ENCODE data around the gene RELCH.
A peak's percentile ranks its signal among the peaks of the same experiment; 100 is the strongest.

Gene RELCH

DNA sequence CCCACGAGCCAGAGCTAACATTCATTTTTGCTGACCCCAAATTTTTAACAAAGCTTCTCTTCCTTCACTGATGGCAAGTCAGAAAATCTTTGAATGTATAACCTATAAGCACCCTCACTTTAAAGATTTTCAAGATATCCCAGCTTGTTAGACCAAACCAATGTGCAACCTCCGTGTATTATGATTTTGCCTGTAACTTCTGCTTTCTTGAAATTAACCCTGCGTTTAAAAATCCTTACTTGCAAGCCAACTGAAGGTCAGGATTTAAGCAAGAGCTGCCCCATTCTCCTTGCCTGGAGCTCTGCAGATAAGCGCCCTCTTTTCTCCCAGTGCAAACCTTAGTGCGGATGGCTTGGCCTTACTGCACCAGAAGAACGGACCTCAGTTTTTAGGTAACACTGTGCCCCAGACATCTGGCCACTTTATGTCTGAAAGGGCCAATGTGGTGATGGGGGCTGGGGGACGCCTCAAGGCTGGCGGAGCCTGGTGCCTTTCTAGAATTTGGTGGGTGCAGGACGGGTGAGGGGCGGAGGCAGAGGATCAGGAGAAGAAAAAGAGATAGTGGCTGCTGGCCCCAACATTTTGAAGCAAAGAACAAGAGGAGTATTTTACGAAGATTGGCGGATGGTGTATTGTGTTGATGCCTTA lies 137.2 kb downstream of the RELCH start:
- no peak for DNase-seq

DNA sequence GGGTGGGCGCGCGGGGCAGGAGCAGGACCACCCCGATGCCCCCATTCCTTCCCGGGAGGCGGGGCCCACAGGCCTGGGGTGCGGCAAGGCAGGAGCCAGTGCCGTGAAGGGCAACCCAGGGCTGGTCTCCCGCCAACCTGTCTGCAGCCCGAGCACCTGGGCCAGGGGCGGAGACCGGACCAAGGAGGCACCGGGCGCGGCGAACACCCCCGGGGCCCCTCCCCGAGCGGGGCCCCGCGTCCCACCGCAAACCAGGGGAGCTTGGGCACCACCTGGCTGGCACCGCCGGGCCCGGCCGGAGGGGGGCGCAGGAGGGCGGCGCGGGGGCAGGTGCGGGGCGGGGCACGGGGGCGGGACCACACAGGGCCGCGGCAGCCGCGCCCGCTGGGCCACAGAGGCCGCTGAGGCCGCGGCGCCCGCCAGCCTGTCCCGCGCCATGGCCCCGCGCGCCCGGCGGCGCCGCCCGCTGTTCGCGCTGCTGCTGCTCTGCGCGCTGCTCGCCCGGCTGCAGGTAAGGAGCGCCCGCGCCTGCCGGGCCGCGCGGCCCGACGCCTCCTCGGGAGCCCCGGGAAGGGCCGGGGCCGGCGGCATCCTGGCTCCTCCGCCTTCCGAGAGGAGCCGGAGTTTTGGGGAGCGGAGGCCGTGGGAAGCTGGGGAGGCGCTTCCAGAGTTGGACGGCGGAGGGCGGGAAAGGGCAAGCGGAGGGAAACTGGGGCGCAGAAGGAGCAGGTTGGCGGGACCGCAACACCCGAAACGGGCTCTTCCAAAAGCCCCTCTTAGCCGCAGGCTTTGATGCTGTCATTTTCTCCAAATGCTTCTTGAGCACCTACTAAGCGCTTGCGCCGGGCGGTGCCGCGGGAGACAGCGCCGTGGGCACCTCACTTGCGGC lies 138.1 kb downstream of the RELCH start, which contains the start of gene TNFRSF11A:
TSS of gene TNFRSF11A (plus strand) at position 394 of the 889 bp plus-strand sequence. CDS start at position 437, 43 bp downstream.
- no peak for DNase-seq

DNA sequence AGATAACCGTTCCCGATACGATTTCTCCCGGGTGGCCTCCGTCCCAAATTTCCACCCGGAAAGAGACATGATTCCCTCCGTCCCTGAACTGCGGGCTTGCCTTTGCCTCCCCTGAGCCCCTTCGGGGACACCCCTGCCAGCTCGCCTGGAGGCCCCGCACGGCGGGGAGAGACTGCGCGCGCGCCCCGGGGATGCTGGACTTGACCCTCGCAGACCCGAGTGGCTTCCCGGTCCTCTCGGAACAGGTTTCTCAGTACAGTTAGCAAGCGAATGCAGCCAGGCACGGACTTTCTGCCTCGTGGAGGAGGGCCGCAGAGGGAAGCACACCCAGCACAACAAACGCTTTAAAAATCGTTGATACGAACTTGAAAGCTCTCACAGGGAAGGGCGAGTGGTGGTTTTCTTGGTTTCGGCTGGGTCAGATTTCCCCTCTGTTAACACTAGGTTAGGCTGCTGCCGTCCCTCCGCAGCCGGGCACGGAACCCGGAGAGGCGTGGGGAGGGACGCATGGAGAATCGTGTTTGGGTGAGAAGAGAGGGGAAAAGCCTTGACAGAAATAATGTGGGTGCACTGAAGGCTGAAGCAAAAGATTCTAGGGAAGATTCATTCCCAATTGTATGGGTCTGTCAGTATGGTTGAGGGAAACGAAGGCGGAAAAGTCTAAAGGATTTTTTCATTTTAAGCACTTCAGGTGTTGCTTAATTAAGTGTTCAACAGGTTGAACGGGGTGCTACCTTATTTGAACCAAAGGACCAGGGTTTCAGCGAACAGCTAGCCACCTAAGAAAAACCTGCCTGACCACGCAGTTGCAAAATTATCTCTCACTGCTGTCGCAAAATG lies 139.0 kb downstream of the RELCH start:
- DNase-seq: no peak

DNA sequence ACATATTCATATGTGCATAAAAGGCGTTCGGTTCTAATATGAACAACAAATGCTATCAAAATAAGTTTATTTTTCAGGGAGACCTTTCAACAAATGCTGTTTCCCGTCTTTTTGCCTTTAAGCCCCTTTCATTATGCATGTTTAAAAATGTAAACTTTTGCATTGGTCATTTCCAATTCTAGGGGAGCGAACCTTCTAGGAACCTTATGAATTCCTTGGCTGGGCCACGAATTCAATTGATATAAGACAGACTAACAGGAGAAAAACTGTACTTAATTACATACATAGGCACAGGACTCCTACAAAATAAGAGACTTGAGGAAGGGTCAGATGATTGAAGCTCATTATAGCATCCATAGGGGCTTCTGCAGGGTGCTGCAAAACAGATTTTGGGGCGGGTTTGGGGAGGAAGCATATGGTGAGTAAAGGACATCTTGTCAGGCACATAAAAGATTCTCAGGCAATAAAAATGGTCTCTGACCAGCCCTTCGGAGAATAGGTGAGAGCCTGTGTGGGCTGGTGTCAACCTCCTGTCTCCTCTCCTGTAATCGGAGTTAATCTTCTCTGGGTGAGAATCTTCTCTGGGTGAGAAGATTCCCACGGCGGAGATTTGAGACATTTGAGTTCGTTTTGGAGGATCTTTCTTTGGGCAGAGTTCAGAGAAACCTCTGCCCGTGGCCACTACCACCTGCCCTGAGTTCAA lies 139.7 kb downstream of the RELCH start:
- no peak for DNase-seq

DNA sequence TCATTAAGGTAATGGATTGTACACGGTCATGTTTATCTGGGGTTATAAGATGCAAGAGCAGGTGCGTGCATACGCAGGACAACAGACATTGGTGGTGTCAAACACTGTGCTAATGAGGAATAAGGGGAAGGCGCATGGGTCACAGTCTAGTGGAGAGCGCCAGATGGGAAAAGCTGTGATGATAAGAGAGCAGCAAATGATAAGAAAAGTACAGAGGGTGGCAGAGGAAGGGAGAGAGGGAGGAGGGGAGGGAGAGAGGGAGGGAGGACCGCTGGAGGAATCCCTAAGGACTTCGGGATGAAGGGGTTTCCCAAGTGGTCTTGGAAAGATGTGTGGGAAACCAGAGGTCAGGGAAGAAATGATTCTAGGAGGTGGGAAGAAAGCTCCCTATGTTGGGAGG lies 140.9 kb downstream of the RELCH start:
- no peak for DNase-seq

DNA sequence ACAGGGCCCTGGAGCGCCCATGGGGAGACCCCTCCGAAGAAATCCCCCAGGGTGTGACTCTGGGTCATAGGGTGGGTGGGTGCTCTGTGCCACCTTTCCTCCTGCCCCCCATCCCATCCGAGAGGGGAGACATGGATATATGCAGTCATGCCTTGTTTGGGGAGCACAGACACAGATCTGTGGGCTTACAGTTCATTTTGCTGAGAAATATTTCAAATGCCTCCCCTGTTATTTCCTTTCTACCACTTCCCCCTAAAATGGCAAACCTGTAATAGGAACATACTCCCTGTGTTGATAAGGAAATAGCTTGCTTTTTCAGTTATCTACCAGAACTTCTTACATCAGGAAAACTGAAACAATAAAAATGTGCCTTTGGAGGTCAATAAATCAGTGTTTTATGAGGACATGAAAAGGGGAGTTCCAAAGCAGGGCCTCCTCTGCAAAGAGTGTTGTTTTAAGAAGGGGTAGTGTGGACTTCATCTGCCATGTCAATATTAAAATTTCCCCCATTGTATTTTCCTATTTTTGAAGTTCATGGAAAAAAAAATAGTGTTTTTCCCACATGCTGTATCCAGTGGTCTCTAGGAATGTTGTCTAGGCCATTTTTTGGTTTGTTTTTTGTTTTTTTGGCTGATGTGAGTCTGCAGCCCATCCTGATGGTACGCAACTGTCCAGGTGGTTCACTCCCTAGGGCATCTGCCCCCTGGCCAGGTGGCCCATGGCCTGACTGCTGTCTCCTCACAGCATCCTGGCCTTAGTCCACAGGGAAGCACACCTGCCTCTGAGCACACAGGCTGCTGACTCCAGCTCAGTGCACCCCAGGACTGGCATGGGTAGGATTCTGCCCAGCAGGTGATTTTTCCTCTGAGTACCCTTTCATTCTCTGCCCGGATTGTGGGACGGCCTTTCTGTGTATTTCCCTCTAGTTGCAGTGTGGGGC lies 141.8 kb downstream of the RELCH start:
- no peak for DNase-seq

DNA sequence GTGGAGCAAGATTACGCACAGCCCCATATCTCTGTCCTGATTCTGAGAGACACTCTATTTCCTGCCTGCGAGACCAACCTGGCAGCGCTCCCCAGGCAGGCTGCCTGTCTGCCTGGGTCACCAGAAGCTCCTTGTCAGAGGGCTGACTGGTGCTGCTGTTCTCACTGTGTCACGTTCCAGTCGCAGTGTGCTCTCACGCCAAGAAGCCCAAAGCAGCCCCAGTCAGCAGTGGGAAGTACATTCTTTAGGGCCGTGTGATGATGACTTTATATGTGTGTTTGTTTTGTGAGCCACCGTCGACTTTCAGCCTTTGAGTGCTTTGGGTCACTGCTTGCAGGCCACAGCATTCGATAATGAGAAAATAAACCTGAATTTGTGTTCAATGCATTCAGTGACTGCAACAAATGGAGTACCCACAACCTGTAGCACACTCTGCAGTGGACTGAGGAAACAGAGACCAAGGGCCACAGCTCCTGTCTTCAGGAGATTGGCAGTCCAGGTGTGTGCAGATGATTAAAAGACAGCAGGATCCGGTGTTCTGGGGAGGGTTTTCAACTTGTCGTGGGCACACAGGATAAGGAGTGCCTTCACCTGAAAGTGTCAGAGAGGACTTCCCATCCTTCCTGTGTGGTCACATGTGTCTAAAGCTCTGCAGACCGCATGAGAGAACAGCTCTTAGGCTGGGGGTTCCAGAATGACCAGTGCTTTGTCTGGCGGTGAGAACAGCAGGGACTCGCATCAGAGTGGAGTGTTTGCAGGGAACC lies 142.8 kb downstream of the RELCH start:
- no peak for DNase-seq

DNA sequence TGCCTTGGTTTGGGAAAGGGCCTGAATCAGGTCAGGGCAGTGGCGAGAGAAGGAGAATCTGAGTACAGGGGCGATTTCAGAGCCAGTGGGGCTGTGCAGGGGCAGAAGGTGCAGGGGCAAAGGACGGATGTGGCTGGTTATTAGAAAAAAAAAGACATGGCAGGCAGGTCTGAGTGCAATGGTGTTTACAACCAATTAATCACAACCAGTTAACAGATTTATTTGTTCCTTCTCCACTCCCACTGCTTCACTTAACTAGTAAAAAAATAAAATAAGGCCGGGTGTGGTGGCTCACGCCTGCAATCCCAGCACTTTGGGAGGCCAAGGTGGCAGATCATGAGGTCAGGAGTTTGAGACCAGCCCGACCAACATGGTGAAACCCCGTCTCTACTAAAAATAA lies 143.6 kb downstream of the RELCH start:
- DNase-seq: no peak

DNA sequence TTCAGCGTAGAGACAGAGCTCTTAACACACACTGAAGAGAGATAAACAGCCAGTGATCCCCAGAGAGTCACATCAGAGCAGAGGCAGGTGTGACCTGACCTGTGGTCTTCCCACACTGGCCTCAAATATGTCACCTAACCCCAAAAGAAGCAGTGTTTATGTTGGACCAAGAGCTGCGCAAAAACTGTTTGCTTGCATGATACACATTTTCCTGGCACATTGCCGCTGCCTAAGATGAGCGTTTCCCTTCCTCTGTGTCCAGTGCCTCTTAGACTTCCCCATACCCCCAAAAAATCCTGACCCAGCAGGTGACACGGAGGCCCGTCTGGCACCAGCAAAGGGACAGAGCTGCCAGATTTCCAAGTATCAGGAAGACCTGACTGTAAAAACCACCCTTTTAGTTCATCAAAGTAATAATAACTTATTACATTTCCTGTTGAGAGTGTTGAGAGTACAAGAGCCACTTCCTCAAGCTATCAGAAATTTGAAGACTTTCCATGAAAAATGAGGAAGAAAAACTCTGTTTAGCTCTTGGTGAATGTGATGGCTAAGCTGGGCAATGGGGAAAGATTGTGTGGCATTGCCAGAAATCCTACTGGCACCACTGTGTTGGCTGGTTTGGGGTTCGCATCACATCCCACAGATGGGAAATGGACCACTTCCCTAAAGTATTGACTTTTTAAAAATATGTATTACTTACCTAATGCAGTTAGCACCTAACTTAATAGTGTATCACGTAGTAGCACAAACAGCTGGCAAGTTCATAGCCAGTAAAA lies 144.7 kb downstream of the RELCH start:
- DNase-seq: peak; percentile 14

DNA sequence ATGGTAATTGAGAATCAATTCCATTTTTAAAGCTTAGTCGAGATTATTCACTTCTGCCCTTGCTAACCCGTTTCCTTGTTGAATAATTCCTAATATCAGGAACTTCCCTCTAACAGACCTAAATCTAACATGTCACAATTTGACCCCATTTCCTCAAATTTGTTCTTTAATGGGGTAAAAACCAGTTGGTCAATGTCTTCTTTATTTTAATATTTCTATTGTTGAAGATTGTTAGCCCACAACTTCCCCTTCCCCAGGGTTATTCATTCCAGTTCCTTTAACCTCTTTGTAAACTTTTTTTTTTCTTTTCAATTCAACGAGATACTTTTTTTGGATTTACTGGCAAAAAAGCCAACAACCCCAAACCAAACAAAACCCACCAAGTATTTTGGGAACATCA lies 145.4 kb downstream of the RELCH start:
- DNase-seq: no peak

DNA sequence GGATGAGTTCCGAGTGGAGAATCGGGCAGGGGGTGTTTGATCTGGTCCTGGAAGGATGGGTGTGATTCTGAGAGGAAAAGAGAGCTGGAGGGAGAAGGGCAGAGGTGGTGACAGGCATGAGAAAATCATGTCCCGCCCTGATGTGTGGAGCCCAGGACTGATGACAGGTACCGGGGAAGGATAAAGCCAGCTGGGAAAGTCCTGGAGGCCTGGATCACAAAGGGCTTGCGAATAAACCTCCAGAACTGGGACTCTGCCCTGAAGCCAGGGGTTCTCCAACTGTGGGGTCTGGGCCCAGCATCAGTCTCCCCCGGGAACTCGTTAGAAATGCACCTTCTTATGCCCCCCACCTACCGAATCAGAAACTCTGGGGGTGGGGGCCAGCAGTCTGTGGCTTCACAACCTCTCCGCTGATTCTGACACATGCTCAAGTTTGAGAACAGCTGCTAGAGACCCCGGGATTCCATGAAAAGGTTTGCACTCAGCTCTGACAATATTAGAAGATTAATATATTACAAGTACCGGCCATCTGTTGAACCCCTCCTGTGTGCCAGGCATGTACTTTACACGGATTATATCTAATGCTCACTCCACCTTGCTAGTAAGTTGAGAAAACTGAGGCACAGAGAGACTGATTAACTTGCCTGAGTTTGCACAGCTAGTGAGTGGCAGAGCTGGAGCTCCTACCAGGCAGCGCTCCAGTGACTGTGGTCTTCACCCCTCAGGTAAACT lies 146.1 kb downstream of the RELCH start:
- DNase-seq: no peak

DNA sequence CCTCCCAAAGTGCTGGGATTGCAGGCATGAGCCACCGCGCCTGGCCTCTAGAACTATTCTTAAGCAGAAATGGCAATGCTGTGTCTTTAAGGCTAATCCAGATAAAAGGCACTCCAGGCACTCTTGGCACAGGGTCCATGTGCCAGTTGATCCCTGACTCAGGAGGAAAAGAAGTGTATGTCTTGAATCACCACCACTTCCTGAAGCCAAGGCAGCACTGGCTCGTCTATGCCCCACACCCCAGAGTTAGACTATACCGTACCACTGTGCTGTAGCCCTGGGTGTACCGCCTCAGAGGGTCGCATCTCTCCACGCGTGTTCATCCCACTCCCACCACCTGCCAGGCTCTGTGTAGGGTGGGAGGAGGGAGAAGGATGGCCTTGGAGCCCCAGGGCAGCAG lies 147.1 kb downstream of the RELCH start:
- no peak for DNase-seq

DNA sequence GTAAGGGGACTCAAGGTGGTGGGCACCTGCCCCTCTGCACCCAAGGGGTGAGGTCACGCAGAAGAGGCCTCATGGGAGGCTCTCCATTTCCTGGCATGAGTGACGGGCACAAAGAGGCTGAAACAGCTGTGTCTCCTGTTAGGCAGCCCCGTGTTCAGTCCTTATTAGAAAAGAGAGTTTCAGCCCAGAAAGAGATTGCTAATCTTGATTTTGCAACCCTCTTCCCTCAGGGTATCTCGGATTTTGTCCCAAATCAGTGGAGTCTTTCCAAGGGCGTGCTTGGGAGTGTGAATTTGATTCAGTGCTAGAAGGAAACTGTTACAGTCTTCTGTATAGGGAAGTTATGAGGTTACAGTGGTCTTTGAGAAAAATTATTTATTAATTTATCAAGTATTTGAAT lies 148.4 kb downstream of the RELCH start:
- DNase-seq: no peak

DNA sequence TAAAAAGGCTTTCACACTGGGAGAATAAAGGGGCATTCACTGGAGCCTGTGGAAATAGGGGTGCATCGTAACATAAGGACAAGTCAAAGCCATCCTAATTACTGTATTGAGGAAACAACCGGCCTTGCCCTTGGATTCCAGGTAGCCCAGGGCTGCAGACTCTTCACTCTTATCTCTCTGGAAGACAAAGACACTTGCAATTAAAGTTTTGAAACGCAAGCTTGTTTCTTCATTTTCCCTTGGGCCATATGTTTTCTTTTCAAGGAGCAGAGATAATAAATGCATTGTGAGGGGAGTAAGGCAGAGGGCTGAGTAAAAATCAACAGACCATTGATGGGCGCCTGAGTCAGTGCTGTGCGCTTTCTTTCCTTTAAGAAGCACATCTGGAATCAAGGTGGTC lies 149.6 kb downstream of the RELCH start:
- no peak for DNase-seq

DNA sequence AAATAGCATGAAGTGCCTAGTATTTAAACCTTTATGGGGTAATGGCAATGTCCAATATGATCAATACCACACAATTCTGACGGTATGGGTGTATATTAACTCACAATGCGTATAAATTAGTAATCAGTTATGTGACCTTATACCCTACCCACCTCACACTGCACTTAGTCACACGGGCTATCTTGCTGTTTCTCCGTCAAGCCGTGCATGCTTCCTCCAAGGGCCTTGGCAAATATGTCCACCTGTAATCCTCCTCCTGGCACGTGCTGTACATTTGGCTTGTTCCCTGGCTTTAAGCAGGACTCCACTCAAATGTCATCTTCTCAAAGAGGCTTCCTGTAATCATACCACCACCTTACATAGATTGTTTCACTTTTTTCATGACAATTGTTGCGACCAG lies 150.3 kb downstream of the RELCH start:
- no peak for DNase-seq

DNA sequence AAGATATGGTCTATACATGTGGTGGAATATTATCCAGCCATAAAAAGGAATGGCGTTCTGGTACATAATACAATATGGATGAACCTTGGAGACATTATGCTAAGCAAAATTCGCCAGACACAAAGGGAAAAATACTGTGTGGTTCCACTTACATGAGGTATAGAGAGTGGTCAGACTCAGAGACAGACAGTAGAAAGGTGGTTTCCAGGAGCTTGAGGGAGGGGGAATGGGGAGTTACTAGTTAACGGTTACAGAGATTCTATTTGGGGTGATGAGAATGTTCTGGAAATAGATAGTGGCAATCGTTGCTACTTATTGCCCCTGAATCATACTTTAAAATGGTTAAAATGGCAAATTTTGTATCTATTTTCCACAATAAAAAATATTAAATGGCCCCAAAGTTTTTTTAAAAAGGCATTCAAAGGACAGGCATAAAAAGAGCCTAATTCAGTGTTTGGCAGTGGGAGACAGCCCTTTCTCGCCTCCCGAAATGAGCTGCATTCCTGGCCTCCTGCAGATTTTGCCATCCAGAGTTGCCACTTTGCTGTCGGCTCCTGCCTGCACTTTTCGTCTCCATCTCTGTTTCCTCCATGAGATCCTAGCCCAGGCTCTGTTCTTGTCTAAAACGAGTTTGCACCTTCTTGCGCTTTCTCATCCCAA lies 151.5 kb downstream of the RELCH start:
- DNase-seq: no peak

DNA sequence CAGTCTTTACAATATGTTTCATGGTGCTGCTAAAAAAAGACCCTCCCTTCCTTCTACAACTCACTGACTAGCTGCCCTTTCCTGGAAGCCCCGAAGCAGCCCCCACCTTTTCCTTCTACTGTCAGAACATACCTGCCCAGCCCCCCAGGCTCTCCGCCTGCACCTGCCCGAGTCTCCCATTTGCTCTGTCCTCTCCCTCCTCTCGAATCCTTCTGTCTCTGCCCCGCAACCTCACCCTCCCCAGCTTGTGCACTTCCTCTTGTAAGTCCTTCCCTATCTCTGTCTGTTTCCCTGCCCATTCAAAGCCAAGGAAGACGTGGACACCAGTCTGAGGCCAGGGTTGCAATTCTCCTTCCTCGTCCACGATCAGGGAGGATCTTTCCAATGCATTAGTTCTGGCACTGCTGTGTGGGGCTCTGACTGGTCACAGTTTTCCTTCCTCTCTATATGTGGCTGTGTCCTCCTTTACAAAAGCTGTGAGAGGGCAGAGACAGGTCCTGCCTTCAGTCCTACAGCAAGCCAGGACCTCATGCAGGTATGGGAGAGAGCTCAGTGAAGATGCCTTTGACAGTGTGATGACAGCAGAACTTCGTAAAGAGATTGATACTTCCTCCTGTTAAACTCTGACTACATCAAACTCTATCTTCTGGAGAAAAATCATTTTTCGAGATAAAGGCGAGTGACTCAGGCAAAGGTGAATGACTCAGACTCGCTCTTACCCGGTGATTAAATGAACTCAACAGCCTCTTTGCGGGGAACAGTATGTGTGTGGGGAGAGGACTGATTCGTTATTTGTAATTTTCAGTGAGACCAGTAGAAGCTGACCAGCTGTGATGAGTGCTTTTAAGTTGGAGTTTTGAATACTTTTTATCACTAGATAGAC lies 152.3 kb downstream of the RELCH start:
- no peak for DNase-seq

DNA sequence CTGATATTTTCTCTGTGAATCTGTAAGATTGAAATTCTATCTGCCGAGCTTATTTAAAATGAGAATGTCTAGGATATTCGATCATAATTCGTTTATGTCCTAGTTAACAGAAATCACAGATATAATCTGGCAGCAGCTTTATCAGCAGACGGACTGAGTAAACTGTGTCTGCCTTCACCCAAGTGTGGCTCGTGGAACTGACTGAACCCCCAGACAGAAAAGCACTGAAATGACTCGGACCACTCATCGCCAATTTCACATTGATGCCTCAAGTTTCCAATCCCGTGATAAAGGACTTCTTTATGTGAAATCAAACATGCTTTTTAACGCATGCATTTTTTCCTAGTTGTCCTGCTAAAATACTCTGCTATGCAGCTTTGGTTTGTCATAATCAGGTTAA lies 153.9 kb downstream of the RELCH start:
- DNase-seq: no peak

All from midbrain (tissue), 1 donor.